K562 (cell line): ENCODE measurements around the gene ARL3. TPM values are rescaled to one million over a fixed set of nuclear protein-coding genes. Genes with fewer than 3 reads are reported as not detected.
A peak's percentile ranks its signal among the peaks of the same experiment; 100 is the strongest.

ENCODE experiments used
- CBFA2T3 ChIP-seq: fragments of 450-650 bp; IDR thresholded peaks from 2 replicates; pipeline ENCODE4 v1.6.1; 2017
- DNMT1 ChIP-seq: fragments of 450-650 bp; IDR thresholded peaks from 2 replicates; pipeline ENCODE4 v1.6.1; 2016; ENCODE audit warnings: antibody characterized with exemption, mild to moderate bottlenecking
- DPF2 ChIP-seq: fragments of 450-650 bp; IDR thresholded peaks from 2 replicates; pipeline ENCODE4 v1.6.1; 2016
- ETS2 ChIP-seq: IDR thresholded peaks from 2 replicates; pipeline ENCODE4 v1.6.1; 2016; ENCODE audit warnings: borderline replicate concordance, missing genetic modification characterization, mild to moderate bottlenecking, moderate library complexity, missing compliant biosample characterization; ENCODE audit not compliant: poor library complexity, severe bottlenecking
- ETV1 ChIP-seq: fragments of 450-650 bp; conservative IDR thresholded peaks from 2 replicates; pipeline ENCODE4 v1.6.1; 2016; ENCODE audit warnings: missing genetic modification characterization, control low read depth, low read depth, missing compliant biosample characterization
- GATA2 ChIP-seq: sonication (generic); formaldehyde crosslinking; IDR thresholded peaks from 2 replicates; pipeline ENCODE4 v1.4.0; 2020; ENCODE audit warnings: mild to moderate bottlenecking, missing genetic modification reagents
- GATAD2B ChIP-seq: fragments of 450-650 bp; IDR thresholded peaks from 2 replicates; pipeline ENCODE4 v1.6.1; 2017; ENCODE audit warnings: mild to moderate bottlenecking, borderline replicate concordance
- HDAC3 ChIP-seq: fragments of 450-650 bp; IDR thresholded peaks from 2 replicates; pipeline ENCODE4 v1.6.1; 2018; ENCODE audit warnings: borderline replicate concordance, mild to moderate bottlenecking, moderate library complexity; ENCODE audit not compliant: partially characterized antibody
- HNRNPUL1 ChIP-seq: fragments of 200-400 bp; formaldehyde crosslinking; IDR thresholded peaks from 2 replicates; pipeline ENCODE4 v1.6.1; 2017; ENCODE audit warnings: low read length
- JUNB ChIP-seq: fragments of 450-650 bp; formaldehyde crosslinking; conservative IDR thresholded peaks from 2 replicates; pipeline ENCODE4 v1.4.0; 2020; ENCODE audit warnings: mild to moderate bottlenecking
- KLF1 ChIP-seq: fragments of 450-650 bp; IDR thresholded peaks from 2 replicates; pipeline ENCODE4 v1.6.1; 2016; ENCODE audit warnings: missing genetic modification characterization, missing compliant biosample characterization
- MEIS2 ChIP-seq: fragments of 450-650 bp; IDR thresholded peaks from 2 replicates; pipeline ENCODE4 v1.6.1; 2014; ENCODE audit warnings: mild to moderate bottlenecking; ENCODE audit not compliant: partially characterized antibody
- PHF21A ChIP-seq: fragments of 450-650 bp; IDR thresholded peaks from 2 replicates; pipeline ENCODE4 v1.6.1; 2017; ENCODE audit warnings: low read depth, borderline replicate concordance
- PRMT5 ChIP-seq: sonication (generic); formaldehyde crosslinking; IDR thresholded peaks from 2 replicates; pipeline ENCODE4 v1.5.0; 2020; ENCODE audit warnings: missing genetic modification reagents
- RBFOX2 ChIP-seq: fragments of 200-400 bp; formaldehyde crosslinking; IDR thresholded peaks from 2 replicates; pipeline ENCODE4 v1.6.1; 2017; ENCODE audit warnings: low read depth, mild to moderate bottlenecking, low read length, moderate library complexity
- SAFB2 ChIP-seq: fragments of 200-400 bp; formaldehyde crosslinking; IDR thresholded peaks from 2 replicates; pipeline ENCODE4 v1.6.1; 2018; ENCODE audit warnings: borderline replicate concordance, low read length, low read depth, moderate library complexity; ENCODE audit not compliant: severe bottlenecking
- SRSF3 ChIP-seq: fragments of 200-400 bp; formaldehyde crosslinking; IDR thresholded peaks from 2 replicates; pipeline ENCODE4 v1.6.1; 2016; ENCODE audit warnings: mild to moderate bottlenecking, low read length, moderate library complexity; ENCODE audit not compliant: insufficient read depth
- SUPT5H ChIP-seq: fragments of 450-650 bp; IDR thresholded peaks from 2 replicates; pipeline ENCODE4 v1.6.1; 2016
- TARDBP ChIP-seq: fragments of 450-650 bp; IDR thresholded peaks from 2 replicates; pipeline ENCODE4 v1.6.1; 2016
- ZBTB1 ChIP-seq: sonication (generic); formaldehyde crosslinking; IDR thresholded peaks from 2 replicates; pipeline ENCODE4 v1.8.1; 2023; ENCODE audit warnings: missing genetic modification reagents, low read depth, mild to moderate bottlenecking, borderline replicate concordance
- ZBTB8A ChIP-seq: fragments of 450-650 bp; IDR thresholded peaks from 2 replicates; pipeline ENCODE4 v1.6.1; 2018; ENCODE audit warnings: mild to moderate bottlenecking, moderate library complexity; ENCODE audit not compliant: partially characterized antibody
- ZC3H11A ChIP-seq: IDR thresholded peaks from 2 replicates; pipeline ENCODE4 v1.6.1; 2012; ENCODE audit warnings: low read depth, low read length, improper control_type of control experiment
- ZKSCAN3 ChIP-seq: fragments of 250-450 bp; sonication (Bioruptor Pico); IDR thresholded peaks from 2 replicates; pipeline ENCODE4 v1.4.0; 2020
- ZNF121 ChIP-seq: sonication (generic); formaldehyde crosslinking; conservative IDR thresholded peaks from 2 replicates; pipeline ENCODE4 v1.8.0; 2022; ENCODE audit warnings: missing genetic modification reagents
- ZNF384 ChIP-seq: IDR thresholded peaks from 2 replicates; pipeline ENCODE4 v1.6.1; 2012; ENCODE audit warnings: low read depth, low read length, improper control_type of control experiment
- polyA plus RNA-seq, 8 experiments: library from polyadenylated mRNA; depleted of rRNA in 4 of 8; stranded (reverse) in 5 of 8; unstranded in 3 of 8; fragments of >200 nt; fragmentation: Nextera tagmentation in 2 of 8; fragmentation: Illumina TruSeq in 1 of 8; extraction: Ambion mirVana in 2 of 8; extraction: Trizol in 1 of 8; gene quantifications; 2 replicates each; pipeline versions ENCODE4 v1.2.1 to v1.2.3, GENCODE V29; 2011 to 2014; ENCODE audit warnings: inconsistent platforms in 1 of 8, missing spikeins in 1 of 8
- total RNA-seq, 7 experiments: library from RNA; depleted of rRNA in 6 of 7; stranded (reverse); fragments of >200 nt in 6 of 7; fragmentation: Illumina TruSeq in 2 of 7; extraction: Trizol in 2 of 7; gene quantifications; 2 replicates each; pipeline versions ENCODE4 v1.2.1 to v1.2.3, GENCODE V29; 2011 to 2021; ENCODE audit warnings: low replicate concordance in 1 of 7
- TF ChIP-seq, protein P1 (sequence below), 3 experiments: fragments of 200-800 bp in 1 of 3; sonication (Bioruptor generic) in 1 of 3; sonication (generic) in 1 of 3; formaldehyde crosslinking in 1 of 3; IDR thresholded peaks; 2 replicates each; pipeline versions ENCODE4 v1.6.1 to v1.8.0; 2016 to 2022; ENCODE audit warnings: mild to moderate bottlenecking in 2 of 3, missing compliant biosample characterization in 2 of 3, missing genetic modification characterization in 2 of 3, missing genetic modification reagents in 1 of 3
- TF ChIP-seq, protein P2 (sequence below): fragments of 450-650 bp; IDR thresholded peaks from 2 replicates; pipeline ENCODE4 v1.6.1; 2017; ENCODE audit warnings: antibody characterized with exemption
- TF ChIP-seq, protein P3 (sequence below): fragments of 200-800 bp; sonication (Bioruptor generic); IDR thresholded peaks from 2 replicates; pipeline ENCODE4 v1.6.1; 2017; ENCODE audit warnings: missing genetic modification characterization, missing compliant biosample characterization

ARL3 gene
- total and polyA plus RNA-seq, 9 of the 15 experiments (the other 6 are each of a cell fraction or from before 2014, with no cell fraction given) = 2.9 to 8.9 (median 4.8) TPM

DNA sequence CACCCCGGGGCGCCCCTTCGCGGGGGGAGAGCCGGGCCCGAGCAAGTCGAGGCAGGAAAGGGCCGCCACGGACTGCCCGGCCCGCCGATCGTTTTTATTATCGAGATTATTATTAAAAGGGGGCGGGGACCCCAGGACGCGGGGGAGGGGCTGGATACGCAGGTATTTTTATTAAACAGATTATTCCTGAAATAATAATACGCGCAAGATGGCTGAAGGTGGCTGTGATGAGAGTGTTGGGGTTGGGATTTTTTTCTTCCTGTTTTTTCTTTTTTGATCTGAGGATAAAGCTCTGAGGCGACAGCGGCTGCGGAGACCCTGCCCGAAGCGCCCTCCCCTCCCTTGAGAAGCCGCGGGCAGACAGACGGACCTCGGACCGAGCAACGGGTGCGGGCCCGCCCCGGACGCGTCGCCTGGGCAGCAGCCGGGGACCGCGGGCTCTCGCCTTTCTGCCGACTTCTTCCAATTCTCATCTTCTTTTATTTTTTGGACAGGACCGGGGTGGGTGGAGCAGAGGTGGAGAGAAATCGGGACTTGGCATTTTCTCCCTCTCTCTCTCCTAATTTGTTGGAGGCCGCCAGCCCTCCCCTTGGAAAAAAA lies 71.4 kb downstream of the ARL3 start (continued):
- TF ChIP-seq, protein P1, sequence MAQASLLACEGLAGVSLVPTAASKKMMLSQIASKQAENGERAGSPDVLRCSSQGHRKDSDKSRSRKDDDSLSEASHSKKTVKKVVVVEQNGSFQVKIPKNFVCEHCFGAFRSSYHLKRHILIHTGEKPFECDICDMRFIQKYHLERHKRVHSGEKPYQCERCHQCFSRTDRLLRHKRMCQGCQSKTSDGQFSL (CRISPR knock-in tag; IDR thresholded peaks at IDR 0.05) = no peak
- TF ChIP-seq, protein P1 (tag; IDR thresholded peaks at IDR 0.05) = peak in 1 of 2 experiments; percentile 9; a peak in 1 of 4 replicates
- TF ChIP-seq, protein P2, sequence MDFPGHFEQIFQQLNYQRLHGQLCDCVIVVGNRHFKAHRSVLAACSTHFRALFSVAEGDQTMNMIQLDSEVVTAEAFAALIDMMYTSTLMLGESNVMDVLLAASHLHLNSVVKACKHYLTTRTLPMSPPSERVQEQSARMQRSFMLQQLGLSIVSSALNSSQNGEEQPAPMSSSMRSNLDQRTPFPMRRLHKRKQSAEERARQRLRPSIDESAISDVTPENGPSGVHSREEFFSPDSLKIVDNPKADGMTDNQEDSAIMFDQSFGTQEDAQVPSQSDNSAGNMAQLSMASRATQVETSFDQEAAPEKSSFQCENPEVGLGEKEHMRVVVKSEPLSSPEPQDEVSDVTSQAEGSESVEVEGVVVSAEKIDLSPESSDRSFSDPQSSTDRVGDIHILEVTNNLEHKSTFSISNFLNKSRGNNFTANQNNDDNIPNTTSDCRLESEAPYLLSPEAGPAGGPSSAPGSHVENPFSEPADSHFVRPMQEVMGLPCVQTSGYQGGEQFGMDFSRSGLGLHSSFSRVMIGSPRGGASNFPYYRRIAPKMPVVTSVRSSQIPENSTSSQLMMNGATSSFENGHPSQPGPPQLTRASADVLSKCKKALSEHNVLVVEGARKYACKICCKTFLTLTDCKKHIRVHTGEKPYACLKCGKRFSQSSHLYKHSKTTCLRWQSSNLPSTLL = no peak
- TF ChIP-seq ZBTB8A (no peak), KLF1 (tag) (no peak), HDAC3 (no peak), GATAD2B (no peak), DPF2 (no peak), RBFOX2 (peak; percentile 73), ETV1 (no peak), DNMT1 (no peak), ZNF121 (CRISPR knock-in tag) (no peak), MEIS2 (no peak), CBFA2T3 (no peak), SUPT5H (no peak), TARDBP (no peak), ZKSCAN3 (CRISPR knock-in tag) (no peak), GATA2 (CRISPR knock-in tag) (no peak), HNRNPUL1 (no peak), JUNB (CRISPR knock-in tag) (no peak), ZNF384 (0 out of 2 replicates have a peak, but pooled peaks have one; percentile 27), SAFB2 (no peak), PRMT5 (CRISPR knock-in tag) (no peak), ZBTB1 (CRISPR knock-in tag) (no peak), ZC3H11A (no peak), SRSF3 (no peak), ETS2 (tag) (no peak), PHF21A (no peak)
- TF ChIP-seq, protein P3, sequence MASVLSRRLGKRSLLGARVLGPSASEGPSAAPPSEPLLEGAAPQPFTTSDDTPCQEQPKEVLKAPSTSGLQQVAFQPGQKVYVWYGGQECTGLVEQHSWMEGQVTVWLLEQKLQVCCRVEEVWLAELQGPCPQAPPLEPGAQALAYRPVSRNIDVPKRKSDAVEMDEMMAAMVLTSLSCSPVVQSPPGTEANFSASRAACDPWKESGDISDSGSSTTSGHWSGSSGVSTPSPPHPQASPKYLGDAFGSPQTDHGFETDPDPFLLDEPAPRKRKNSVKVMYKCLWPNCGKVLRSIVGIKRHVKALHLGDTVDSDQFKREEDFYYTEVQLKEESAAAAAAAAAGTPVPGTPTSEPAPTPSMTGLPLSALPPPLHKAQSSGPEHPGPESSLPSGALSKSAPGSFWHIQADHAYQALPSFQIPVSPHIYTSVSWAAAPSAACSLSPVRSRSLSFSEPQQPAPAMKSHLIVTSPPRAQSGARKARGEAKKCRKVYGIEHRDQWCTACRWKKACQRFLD (CRISPR knock-in tag) = no peak
